Activated T-helper 17 cell treated with anti-CD3 and anti-CD28 coated beads, Interleukin-2, amount 50 U/mL, for 72 hours (primary cell): ENCODE results near the gene LY6G5B. TPM values are rescaled to one million over a fixed set of nuclear protein-coding genes. Genes with fewer than 3 reads are reported as not detected.
"Not testable (repeated sequence)": the region's sequence is repeated elsewhere in the genome, so short reads cannot be mapped to it uniquely, and the experiment has no call there.

Source experiments
- ATAC-seq: fragments of 150-1000 bp; cut with Tn5 transposase; replicated peaks from 2 replicates; pipeline ENCODE4 v1.10.0; 2021; ENCODE audit warnings: mild to moderate bottlenecking, moderate library complexity
- H3K27ac Mint-ChIP-seq: one replicate; pipeline ENCODE4 v1.8.0; 2022; ENCODE audit warnings: mixed read lengths
- H3K27me3 Mint-ChIP-seq: one replicate; pipeline ENCODE4 v1.8.0; 2022; ENCODE audit warnings: mixed read lengths
- H3K36me3 Mint-ChIP-seq: one replicate; pipeline ENCODE4 v1.8.0; 2022; ENCODE audit warnings: low read depth, mild to moderate bottlenecking, mixed read lengths
- H3K4me1 Mint-ChIP-seq: one replicate; pipeline ENCODE4 v1.8.0; 2022; ENCODE audit warnings: mixed read lengths
- H3K4me3 Mint-ChIP-seq: one replicate; pipeline ENCODE4 v1.8.0; 2022; ENCODE audit warnings: mild to moderate bottlenecking, mixed read lengths
- H3K9me3 Mint-ChIP-seq: one replicate; pipeline ENCODE4 v1.8.0; 2022; ENCODE audit warnings: mixed read lengths
- total RNA-seq, 2 donors: library from RNA; stranded (reverse); gene quantifications; one replicate each; pipeline ENCODE4 v1.2.3, GENCODE V29; 2022

Gene LY6G5B
- total RNA-seq, 2 donors from 2014 or later = 25.3 to 28.1 TPM

DNA sequence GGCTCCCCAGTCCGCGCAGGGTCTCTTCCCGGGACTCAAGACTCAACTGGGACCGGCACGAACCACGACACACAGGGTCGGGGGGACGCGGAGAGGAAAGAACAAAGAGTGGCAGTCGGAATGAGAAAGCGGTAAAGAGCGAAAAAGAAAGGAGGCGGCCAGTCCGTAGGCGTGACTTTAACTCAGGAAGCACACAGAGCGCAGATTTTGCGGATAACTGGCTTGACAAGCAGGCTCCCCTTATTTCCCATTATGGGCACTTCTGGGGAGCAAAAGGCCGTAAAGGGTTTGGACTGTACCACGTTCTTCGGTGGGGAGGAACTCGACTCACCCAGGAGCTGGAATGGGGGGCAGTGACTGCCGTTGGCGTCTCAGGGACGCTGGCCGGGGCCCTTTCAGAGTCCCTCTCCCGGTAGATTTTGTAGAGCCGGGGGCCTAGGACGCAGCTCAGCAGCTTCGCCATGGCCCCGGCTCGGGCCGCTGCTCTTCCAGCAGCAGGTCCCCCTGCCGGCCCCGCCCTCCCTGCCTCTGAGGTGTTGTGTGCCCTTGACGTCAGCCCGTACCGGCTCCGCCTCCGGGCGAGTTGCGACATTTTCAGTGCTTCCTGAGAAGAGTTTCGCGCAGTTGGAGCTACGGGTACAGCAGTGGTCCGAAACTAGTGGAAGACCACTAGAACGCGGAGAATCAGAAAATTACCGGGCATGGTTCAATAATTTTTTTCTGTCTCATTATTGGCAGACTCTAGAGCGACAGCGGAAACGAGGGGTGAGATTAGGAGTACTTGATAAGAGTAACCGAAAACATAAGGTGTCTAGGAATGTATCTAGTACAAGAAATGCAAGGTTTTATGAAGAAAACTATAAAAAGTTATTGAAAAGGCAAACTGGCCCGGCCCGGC, 33.3 kb downstream of the LY6G5B start, which contains the start of gene ABHD16A:
TSS of gene ABHD16A (minus strand) at position 506 of the 898 bp plus-strand sequence. CDS start at position 463, 43 bp downstream.
- Mint-ChIP-seq H3K4me1 (peaks cover 14% of the 10 kb centered on the region), H3K27me3 (no peaks in the 10 kb centered on the region), H3K27ac (peak within 1 kb of the TSS; percentile 98), H3K36me3 (peaks cover 32% of the 10 kb centered on the region), H3K4me3 (peak within 1 kb of the TSS; percentile 98), H3K9me3 (no peaks in the 10 kb centered on the region)
- peak; percentile 97 for ATAC-seq

DNA sequence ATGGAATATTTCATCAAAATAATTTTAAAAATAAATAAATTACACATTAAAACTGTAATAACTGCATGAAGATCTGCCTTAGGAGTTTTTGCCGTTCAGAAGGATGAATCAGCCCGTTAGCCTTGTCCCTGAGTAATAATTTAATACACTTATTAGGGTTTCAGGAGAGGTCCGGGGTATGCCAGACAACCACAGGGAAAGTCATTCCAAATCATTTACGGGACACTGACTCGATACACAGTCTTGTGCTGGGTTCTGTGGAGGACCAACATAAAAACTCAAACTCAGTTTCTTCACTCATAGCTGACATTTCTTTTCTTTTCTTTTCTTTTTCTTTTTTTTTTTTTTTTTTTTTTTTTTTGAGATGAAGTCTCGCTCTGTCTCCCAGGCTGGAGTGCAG, 36.2 kb downstream of the LY6G5B start:
- Mint-ChIP-seq H3K9me3 (no peaks in the 10 kb centered on the region), H3K36me3 (peaks cover 5% of the 10 kb centered on the region), H3K4me1 (peaks cover 17% of the 10 kb centered on the region), H3K4me3 (no peak overlapping the region), H3K27ac (no peak overlapping the region), H3K27me3 (no peaks in the 10 kb centered on the region)
- no peak for ATAC-seq

DNA sequence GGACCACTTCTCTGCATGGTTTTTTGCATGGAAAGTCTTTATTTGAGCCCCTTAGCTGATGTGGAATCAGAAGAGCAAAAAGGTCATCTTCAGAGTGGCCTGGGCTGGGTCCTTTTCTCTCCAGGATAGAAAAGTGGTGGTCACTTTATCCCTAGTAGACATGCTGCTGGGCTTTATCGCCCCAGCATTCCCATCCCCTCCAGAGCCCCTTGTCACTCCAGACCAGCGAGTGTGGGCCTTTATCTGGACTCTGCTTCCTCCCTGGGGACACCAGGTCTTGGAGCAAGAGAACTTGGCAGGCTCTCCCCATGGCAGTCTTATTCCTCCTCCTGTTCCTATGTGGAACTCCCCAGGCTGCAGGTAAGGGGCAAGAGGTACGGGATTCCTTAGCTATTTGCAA, 36.8 kb downstream of the LY6G5B start, which contains the start of gene LY6G6F:
TSS of gene LY6G6F (plus strand) at position 268 of the 400 bp plus-strand sequence. CDS start at position 309, 41 bp downstream.
- no peaks in the 10 kb centered on the region for H3K27me3 Mint-ChIP-seq
- no peak for ATAC-seq
- H3K4me3 Mint-ChIP-seq = no peak within 1 kb of the TSS
- no peaks in the 10 kb centered on the region for H3K9me3 Mint-ChIP-seq
- no peaks in the 10 kb centered on the region for H3K36me3 Mint-ChIP-seq
- H3K4me1 Mint-ChIP-seq = peaks cover 11% of the 10 kb centered on the region
- H3K27ac Mint-ChIP-seq = no peak within 1 kb of the TSS

DNA sequence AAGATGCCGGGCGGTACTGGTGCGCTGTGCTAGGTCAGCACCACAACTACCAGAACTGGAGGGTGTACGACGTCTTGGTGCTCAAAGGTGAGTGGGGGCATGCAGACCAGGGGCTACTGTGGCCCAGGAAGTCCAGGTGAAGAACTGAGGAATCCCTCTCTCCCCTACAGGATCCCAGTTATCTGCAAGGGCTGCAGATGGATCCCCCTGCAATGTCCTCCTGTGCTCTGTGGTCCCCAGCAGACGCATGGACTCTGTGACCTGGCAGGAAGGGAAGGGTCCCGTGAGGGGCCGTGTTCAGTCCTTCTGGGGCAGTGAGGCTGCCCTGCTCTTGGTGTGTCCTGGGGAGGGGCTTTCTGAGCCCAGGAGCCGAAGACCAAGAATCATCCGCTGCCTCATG, 37.9 kb downstream of the LY6G5B start:
- H3K36me3 Mint-ChIP-seq = no peaks in the 10 kb centered on the region
- ATAC-seq = no peak
- H3K4me3 Mint-ChIP-seq = no peak overlapping the region
- no peak overlapping the region for H3K27ac Mint-ChIP-seq
- H3K4me1 Mint-ChIP-seq = peaks cover 10% of the 10 kb centered on the region
- H3K9me3 Mint-ChIP-seq = no peaks in the 10 kb centered on the region
- H3K27me3 Mint-ChIP-seq = no peaks in the 10 kb centered on the region

DNA sequence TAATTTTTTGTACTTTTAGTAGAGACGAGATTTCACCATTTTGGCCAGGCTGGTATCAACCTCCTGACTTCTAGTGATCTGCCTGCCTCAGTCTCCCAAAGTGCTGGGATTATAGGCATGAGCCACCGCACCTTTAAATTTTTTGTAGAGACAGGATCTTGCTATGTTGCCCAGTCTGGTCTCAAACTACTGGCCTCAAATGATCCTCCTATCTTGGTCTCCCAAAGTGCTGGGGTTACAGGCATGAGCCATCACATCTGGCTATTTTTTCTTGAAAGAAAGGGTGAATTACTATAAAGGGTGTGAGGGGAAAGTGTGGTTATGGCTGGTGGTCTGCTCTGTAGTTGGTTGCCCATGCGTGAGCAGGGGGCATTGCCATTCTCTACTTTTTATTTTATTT, 38.4 kb downstream of the LY6G5B start:
- no peaks in the 10 kb centered on the region for H3K9me3 Mint-ChIP-seq
- no peak for ATAC-seq
- H3K4me1 Mint-ChIP-seq = peaks cover 9% of the 10 kb centered on the region
- H3K36me3 Mint-ChIP-seq = no peaks in the 10 kb centered on the region
- H3K4me3 Mint-ChIP-seq = no peak overlapping the region
- H3K27ac Mint-ChIP-seq = no peak overlapping the region
- H3K27me3 Mint-ChIP-seq = no peaks in the 10 kb centered on the region

DNA sequence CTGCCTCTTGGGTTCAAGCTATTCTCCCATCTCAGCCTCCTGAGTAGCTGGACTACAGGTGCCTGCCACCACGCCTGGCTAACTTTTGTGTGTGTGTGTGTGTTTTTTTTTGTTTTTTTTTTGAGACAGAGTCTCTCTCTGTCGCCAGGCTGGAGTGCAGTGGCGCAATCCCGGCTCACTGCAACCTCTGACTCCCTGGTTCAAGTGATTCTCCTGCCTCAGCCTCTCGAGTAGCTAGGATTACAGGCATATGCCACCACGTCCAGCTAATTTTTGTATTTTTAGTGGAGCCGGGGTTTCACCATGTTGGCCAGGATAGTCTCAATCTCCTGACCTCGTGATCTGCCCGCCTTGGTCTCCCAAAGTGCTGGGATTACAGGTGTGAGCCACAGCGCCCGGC, 39.4 kb downstream of the LY6G5B start:
- not testable (repeated sequence) for H3K27ac Mint-ChIP-seq, H3K27me3 Mint-ChIP-seq, H3K36me3 Mint-ChIP-seq, ATAC-seq, H3K4me3 Mint-ChIP-seq, H3K4me1 Mint-ChIP-seq, H3K9me3 Mint-ChIP-seq

DNA sequence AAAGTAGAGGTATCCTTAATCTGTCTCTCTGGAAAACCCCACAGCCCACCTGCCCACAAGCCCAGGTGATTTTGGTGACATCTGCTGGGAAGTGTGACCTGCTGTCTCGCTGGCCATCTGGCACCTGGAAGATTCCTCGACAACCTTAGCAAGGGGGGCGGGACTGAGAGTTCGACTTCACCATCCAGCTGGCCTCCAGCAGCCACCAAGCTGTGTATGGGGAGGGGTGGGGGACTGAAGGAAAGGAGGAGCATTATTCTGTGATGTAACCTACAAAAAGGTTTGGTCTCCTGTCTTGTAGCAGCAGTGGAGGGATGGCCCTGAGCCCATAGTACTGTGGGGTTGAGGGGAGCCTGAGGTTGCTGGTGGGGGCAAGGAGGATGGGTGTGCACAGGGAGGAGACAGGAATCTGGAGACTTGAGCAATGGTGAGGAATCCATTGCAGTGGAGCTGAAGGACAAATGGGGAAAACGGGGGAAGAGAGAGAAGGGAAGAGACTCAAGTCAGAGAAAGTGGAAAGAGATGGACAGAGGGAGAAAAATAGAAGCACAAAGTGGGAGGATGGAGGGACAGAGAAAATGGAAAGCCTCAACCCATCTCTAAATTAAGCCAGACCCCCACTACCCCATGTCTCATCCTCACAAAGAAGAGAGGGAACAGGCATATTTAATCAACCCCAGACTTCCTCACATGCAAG, 40.9 kb downstream of the LY6G5B start:
- no peak for ATAC-seq
- Mint-ChIP-seq H3K27ac (peak overlapping the region; percentile 47), H3K27me3 (no peaks in the 10 kb centered on the region), H3K9me3 (no peaks in the 10 kb centered on the region), H3K4me3 (no peak overlapping the region), H3K4me1 (peaks cover 5% of the 10 kb centered on the region), H3K36me3 (no peaks in the 10 kb centered on the region)

DNA sequence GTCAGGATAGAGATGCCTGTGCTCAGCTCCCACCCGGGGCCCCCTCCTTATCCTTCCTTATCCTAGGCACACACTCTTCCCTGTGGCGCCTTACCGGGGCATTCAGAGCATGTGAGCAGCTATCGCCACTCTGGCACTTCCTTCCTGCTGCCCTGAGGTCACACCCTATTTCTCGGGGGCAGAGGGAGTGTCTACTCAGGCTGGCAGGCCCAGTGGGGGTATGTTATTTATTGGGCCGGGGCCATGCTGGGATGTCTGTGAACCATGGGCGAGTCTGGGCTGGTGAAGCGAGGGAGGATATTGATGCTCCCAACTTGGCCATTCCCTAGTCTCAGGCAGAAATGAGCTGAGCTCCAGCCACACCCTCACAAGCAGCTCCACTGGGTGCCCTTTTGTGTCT, 41.5 kb downstream of the LY6G5B start:
- Mint-ChIP-seq H3K4me3 (no peak overlapping the region), H3K27ac (peak overlapping the region; percentile 47)
- ATAC-seq = no peak

DNA sequence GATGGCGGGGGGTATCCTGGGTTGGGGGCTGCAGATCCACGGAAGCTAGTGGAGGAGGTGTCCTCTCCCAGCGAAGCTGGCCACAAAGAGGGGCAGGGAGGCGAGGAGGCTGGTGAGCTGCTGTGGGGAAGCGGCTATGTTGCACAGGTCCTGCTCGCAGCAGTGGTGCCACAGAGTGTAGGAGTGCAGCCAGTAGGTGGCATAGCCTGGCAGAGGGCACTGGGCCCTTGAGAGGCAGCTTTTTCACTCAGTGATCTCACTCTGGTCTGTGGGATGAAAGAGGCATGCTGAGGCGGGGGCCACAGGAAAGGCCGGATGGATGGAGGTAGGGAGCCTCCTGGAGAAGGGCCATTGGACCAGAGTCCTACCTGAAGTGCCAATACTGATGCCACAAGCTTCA, 42.5 kb downstream of the LY6G5B start:
- no peaks in the 10 kb centered on the region for H3K36me3 Mint-ChIP-seq
- no peak overlapping the region for H3K4me3 Mint-ChIP-seq
- H3K9me3 Mint-ChIP-seq = no peaks in the 10 kb centered on the region
- H3K4me1 Mint-ChIP-seq = peaks cover 5% of the 10 kb centered on the region
- H3K27ac Mint-ChIP-seq = peak overlapping the region; percentile 38
- no peak for ATAC-seq
- H3K27me3 Mint-ChIP-seq = no peaks in the 10 kb centered on the region

More for the DNA sequence above, 41.5 kb downstream of the LY6G5B start:
- Mint-ChIP-seq H3K4me1 (peaks cover 5% of the 10 kb centered on the region), H3K27me3 (no peaks in the 10 kb centered on the region), H3K36me3 (no peaks in the 10 kb centered on the region), H3K9me3 (no peaks in the 10 kb centered on the region)

DNA sequence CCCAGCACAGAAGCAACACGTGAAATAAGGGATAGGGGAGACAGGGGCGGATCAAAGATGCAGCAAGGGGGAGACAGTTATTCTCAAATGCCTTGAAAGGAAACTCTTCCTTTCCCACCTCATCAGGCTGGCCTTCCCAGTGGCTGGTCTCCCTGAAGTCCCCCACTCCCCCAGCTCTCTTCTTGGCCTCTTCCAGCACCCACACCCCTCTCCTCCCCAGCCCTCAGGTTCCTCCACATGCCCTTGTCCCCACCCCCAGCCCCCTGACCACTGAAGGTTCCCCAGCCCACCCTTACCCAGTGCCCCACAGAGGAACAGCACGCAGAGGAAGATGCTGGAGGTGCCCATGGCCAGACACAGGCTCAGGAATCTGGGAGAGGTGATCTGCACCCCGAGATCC, 43.7 kb downstream of the LY6G5B start:
- ATAC-seq = no peak
- Mint-ChIP-seq H3K27me3 (no peaks in the 10 kb centered on the region), H3K4me3 (no peak overlapping the region), H3K9me3 (no peaks in the 10 kb centered on the region), H3K4me1 (peaks cover 5% of the 10 kb centered on the region), H3K36me3 (no peaks in the 10 kb centered on the region), H3K27ac (no peak overlapping the region)

DNA sequence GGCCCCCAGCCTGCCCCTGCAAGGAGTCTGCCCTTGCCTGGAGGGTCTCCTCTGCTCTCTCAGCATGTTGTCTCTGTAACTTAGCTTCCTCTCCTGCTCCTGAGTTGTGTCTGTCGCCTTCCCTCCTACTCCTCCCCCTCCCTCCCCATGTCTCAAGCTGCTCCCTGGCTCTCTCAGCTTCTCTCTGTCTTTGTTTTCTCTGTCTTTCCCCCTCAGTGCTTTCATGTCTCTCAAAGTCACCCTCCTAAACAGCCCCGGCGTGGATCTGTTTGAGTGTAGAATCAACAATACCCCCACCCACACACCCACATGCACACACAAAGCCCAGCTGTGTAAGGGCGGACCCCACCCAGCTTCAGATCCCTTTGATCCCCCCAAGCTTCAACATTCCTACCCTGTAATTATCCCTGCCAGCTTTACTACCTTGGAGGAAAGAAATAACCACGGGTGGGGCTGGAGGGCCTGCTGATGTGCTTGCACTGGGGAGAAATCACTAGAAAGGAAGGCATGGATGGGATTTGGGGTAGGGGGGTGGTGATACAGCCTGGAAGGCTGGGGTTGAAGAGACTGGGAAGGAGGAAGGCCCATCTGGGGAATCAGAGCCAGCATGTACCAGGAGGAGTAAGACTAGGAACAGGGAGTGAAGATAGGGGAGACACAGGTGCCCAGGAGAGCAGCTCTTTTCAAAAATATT, 44.4 kb downstream of the LY6G5B start:
- Mint-ChIP-seq H3K27me3 (no peaks in the 10 kb centered on the region), H3K4me3 (no peak overlapping the region), H3K9me3 (no peaks in the 10 kb centered on the region), H3K4me1 (peaks cover 5% of the 10 kb centered on the region), H3K27ac (no peak overlapping the region), H3K36me3 (no peaks in the 10 kb centered on the region)
- no peak for ATAC-seq

DNA sequence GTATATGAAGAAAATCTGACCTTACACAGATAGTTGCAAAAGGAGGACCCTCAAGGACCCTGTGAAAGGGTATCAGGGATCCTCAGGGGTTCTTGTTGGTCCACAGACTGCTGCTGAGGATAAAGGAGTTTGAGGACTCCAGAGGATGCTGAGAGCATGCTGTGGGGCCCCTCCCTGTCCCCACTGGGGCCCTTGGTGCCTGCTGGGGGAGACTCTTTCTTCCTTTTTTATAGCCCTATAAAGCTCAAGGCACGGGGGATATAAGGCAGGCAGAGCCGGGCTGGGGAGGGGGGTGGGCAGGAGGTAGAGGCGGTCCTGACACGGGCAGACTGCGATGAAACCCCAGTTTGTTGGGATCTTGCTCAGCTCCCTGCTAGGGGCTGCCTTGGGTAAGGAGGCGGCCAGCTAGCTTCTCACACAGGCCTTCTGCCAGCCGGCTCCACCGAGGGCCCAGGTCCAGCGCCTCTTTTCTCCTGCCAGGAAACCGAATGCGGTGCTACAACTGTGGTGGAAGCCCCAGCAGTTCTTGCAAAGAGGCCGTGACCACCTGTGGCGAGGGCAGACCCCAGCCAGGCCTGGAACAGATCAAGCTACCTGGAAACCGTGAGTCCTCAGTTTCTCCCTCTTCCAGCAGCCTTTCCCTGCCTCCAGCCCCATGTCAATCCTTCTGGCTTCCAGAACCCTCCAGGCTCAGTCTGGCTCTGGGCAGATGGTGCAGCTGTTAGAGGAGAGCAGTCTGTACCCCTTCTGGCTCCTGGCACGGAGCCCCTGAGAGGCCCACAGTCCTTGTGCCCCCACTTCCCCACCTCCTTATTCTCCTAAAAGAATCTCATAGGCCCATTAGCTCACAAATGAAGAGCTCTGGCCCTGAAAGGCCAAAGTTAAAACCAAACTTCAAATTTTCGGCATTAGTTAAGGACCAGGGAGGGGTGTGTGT, 45.5 kb downstream of the LY6G5B start, which contains the start of gene LY6G6D:
TSS of gene LY6G6D (plus strand) at position 327 of the 937 bp plus-strand sequence. CDS start at position 335, 8 bp downstream.
- H3K4me1 Mint-ChIP-seq = peaks cover 5% of the 10 kb centered on the region
- H3K27me3 Mint-ChIP-seq = no peaks in the 10 kb centered on the region
- ATAC-seq = no peak
- H3K9me3 Mint-ChIP-seq = no peaks in the 10 kb centered on the region
- H3K4me3 Mint-ChIP-seq = no peak within 1 kb of the TSS
- H3K27ac Mint-ChIP-seq = no peak within 1 kb of the TSS
- no peaks in the 10 kb centered on the region for H3K36me3 Mint-ChIP-seq

DNA sequence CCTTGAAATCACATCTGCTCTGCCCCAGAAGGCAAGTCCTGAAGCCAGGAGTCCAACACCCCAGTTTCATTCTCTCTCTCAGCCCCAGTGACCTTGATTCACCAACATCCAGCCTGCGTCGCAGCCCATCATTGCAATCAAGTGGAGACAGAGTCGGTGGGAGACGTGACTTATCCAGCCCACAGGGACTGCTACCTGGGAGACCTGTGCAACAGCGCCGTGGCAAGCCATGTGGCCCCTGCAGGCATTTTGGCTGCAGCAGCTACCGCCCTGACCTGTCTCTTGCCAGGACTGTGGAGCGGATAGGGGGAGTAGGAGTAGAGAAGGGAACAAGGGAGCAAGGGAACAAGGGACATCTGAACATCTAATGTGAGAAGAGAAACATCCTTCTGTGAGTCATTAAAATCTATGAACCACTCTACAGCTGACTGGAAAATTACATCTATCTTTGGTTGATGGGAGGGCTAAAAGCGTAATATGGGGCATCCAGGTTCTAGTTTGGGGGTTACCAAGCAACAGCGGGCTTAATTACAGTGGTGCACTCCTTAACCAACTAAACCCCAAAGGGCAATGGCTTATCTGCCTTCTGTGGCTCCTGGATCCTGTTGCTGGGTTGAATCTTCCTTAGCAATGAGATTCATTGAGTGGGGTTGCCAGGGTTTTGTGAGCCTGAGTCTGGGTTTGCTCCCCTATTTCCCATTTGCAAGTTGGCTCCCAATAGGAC, 47.9 kb downstream of the LY6G5B start:
- Mint-ChIP-seq H3K4me1 (peaks cover 5% of the 10 kb centered on the region), H3K27me3 (no peaks in the 10 kb centered on the region), H3K36me3 (no peaks in the 10 kb centered on the region), H3K4me3 (no peak overlapping the region), H3K27ac (no peak overlapping the region), H3K9me3 (no peaks in the 10 kb centered on the region)
- no peak for ATAC-seq
